ENCODE data around the gene PTPN22.

PTPN22 gene

DNA sequence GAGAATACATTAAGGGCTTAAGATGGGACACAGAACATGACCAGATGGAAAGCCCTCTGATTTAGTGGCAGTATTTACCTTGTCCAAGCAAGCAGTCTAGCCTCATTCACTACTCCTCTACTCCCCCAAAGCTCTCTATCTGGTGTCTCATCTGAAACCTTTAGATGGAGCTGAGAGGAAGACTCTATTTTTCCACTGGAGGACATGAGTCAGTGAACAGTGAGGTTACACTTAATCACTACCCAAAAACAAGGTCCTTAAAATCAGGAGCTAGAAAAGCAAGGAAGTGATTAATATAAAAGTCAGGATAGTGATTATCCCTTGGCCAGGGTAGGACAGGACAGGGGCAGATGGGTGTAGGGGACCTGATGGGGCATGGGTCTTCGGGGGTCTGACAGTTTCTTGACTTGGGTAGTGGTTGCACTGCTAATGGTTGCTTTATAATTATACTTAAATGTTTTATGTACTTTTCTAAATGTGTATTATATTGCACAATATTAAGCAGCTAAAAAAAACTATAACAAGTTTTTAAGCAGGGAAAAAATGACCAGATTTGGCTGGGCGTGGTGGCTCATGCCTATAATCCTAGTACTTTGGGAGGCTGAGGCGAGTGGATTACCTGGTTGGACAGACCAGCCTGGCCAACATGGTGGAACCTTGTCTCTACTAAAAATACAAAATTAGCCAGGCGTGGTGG lies 3.0 kb downstream of the PTPN22 start:
- Histone ChIP-seq H3K4ac (ENCODE audit: low read length) (no peak overlapping the region), H3K4me3 (ENCODE audit: low read length in 2 of 2) (no peak overlapping the region), H2BK5ac (ENCODE audit: low read length) (no peak overlapping the region), H4K8ac (ENCODE audit: low read depth, low read length) (no peak overlapping the region), H3K36me3 (replicated peaks in 1 of 2; ENCODE audit: control insufficient read depth in 2 of 2, insufficient read depth in 2 of 2, low read length in 2 of 2) (no peaks in the 10 kb centered on the region), H3K27ac (replicated peaks; ENCODE audit: low read length) (no peak overlapping the region), H2BK15ac (ENCODE audit: low read length) (no peak overlapping the region), H3K9ac (ENCODE audit: low read depth, low read length, poor library complexity) (no peak overlapping the region), H2AFZ (ENCODE audit: low read length) (no peak overlapping the region), H3K18ac (ENCODE audit: low read length) (no peak overlapping the region), H3K14ac (ENCODE audit: low read length) (no peak overlapping the region), H4K91ac (ENCODE audit: low read depth, low read length, poor library complexity) (no peak overlapping the region), H2BK120ac (ENCODE audit: low read depth, low read length) (no peak overlapping the region), H3K9me3 (replicated peaks in 1 of 2; ENCODE audit: control insufficient read depth in 2 of 2, insufficient read depth in 1 of 2, low read depth in 1 of 2, low read length in 2 of 2) (no peaks in the 10 kb centered on the region), H2AK5ac (ENCODE audit: low read depth, low read length) (no peak overlapping the region), H3K4me1 (ENCODE audit: control insufficient read depth in 2 of 2, insufficient read depth in 1 of 2, low read depth in 1 of 2, low read length in 2 of 2) (no peaks in the 10 kb centered on the region), H3K79me1 (ENCODE audit: low read depth, low read length) (no peaks in the 10 kb centered on the region), H3K23ac (ENCODE audit: low read depth, low read length, poor library complexity) (no peak overlapping the region), H2BK12ac (ENCODE audit: low read length) (no peak overlapping the region), H3K27me3 (ENCODE audit: control insufficient read depth in 3 of 3, insufficient read depth in 3 of 3, low read depth in 1 of 3, low read length in 3 of 3) (peaks cover 0 to 20% (median 0%) of the 10 kb centered on the region in 3 experiments), H3K4me2 (ENCODE audit: insufficient read depth, low read length, poor library complexity, severe bottlenecking) (no peak overlapping the region)
- DNase-seq (ENCODE audit: low spot score), result no peak
- no CpG with 5 or more reads among the region's 4 CpGs for WGBS, 2 donors (ENCODE audit: extremely low coverage in 2 of 2, insufficient read length in 2 of 2, insufficient replicate concordance in 1 of 2)

DNA sequence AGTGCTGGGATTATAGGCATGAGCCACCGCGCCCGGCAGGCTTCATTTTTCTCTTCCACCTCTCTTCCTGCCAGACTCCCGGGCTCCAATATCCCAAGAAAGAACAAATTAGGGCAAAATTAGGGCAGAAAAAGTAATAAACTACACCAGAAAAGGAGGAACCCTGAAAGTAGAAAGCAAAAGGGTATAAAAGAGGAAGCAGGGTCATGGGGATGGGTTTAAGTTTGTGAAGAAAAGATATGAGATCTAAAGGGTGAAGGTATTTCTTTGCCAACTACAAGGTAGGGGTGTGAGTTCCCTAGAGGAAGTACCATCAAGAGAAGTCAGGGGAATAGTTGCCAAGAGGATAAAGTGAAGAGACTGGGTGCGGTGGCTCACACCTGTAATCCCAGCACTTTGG lies 9.9 kb downstream of the PTPN22 start:
- no peaks in the 10 kb centered on the region for H3K79me1 ChIP-seq (ENCODE audit: low read depth, low read length)
- no peak overlapping the region for H2AK5ac ChIP-seq (ENCODE audit: low read depth, low read length)
- no peak overlapping the region for H3K18ac ChIP-seq (ENCODE audit: low read length)
- no peak overlapping the region for H4K8ac ChIP-seq (ENCODE audit: low read depth, low read length)
- H3K4me1 ChIP-seq (ENCODE audit: control insufficient read depth in 2 of 2, insufficient read depth in 1 of 2, low read depth in 1 of 2, low read length in 2 of 2), result no peaks in the 10 kb centered on the region
- no peaks in the 10 kb centered on the region for H3K36me3 ChIP-seq (replicated peaks in 1 of 2; ENCODE audit: control insufficient read depth in 2 of 2, insufficient read depth in 2 of 2, low read length in 2 of 2)
- H3K4me2 ChIP-seq (ENCODE audit: insufficient read depth, low read length, poor library complexity, severe bottlenecking), result no peak overlapping the region
- H3K4ac ChIP-seq (ENCODE audit: low read length), result no peak overlapping the region
- no peak overlapping the region for H3K27ac ChIP-seq (replicated peaks; ENCODE audit: low read length)
- H2BK15ac ChIP-seq (ENCODE audit: low read length), result no peak overlapping the region
- H2BK5ac ChIP-seq (ENCODE audit: low read length), result no peak overlapping the region
- H3K23ac ChIP-seq (ENCODE audit: low read depth, low read length, poor library complexity), result no peak overlapping the region
- no peak overlapping the region for H3K4me3 ChIP-seq (ENCODE audit: low read length in 2 of 2)
- no peak overlapping the region for H2AFZ ChIP-seq (ENCODE audit: low read length)
- no peak overlapping the region for H3K9ac ChIP-seq (ENCODE audit: low read depth, low read length, poor library complexity)
- H3K27me3 ChIP-seq (ENCODE audit: control insufficient read depth in 3 of 3, insufficient read depth in 3 of 3, low read depth in 1 of 3, low read length in 3 of 3), result no peaks in the 10 kb centered on the region
- no peak overlapping the region for H2BK12ac ChIP-seq (ENCODE audit: low read length)
- no peak overlapping the region for H3K14ac ChIP-seq (ENCODE audit: low read length)
- no peak for DNase-seq (ENCODE audit: low spot score)
- H4K91ac ChIP-seq (ENCODE audit: low read depth, low read length, poor library complexity), result no peak overlapping the region
- no peaks in the 10 kb centered on the region for H3K9me3 ChIP-seq (replicated peaks in 1 of 2; ENCODE audit: control insufficient read depth in 2 of 2, insufficient read depth in 1 of 2, low read depth in 1 of 2, low read length in 2 of 2)
- WGBS, 2 donors (ENCODE audit: extremely low coverage in 2 of 2, insufficient read length in 2 of 2, insufficient replicate concordance in 1 of 2), result no CpG with 5 or more reads among the region's 5 CpGs
- H2BK120ac ChIP-seq (ENCODE audit: low read depth, low read length), result no peak overlapping the region

DNA sequence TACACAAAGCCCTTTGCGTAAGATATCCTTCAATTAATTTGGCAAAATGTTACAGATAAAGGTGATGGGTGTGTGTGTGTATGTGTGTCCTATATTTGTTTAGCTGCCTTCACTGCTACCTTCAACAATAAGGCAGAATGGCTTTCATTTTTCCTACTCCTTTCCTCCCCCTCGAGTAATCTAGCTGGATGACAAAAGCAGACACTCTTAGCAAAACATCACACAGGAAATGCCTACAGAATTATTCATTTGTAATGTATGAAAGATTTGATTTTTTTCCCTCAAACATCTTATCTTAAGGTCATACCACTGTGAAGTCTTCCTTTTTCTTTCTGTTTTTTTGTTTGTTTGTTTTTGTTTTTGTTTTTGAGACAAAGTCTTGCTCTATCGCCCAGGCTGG lies 10.6 kb downstream of the PTPN22 start:
- Histone ChIP-seq H3K27me3 (ENCODE audit: control insufficient read depth in 3 of 3, insufficient read depth in 3 of 3, low read depth in 1 of 3, low read length in 3 of 3) (no peaks in the 10 kb centered on the region), H3K4me2 (ENCODE audit: insufficient read depth, low read length, poor library complexity, severe bottlenecking) (no peak overlapping the region), H4K8ac (ENCODE audit: low read depth, low read length) (no peak overlapping the region), H2BK5ac (ENCODE audit: low read length) (no peak overlapping the region), H2AFZ (ENCODE audit: low read length) (no peak overlapping the region), H2BK15ac (ENCODE audit: low read length) (no peak overlapping the region), H3K36me3 (replicated peaks in 1 of 2; ENCODE audit: control insufficient read depth in 2 of 2, insufficient read depth in 2 of 2, low read length in 2 of 2) (no peaks in the 10 kb centered on the region), H3K9me3 (replicated peaks in 1 of 2; ENCODE audit: control insufficient read depth in 2 of 2, insufficient read depth in 1 of 2, low read depth in 1 of 2, low read length in 2 of 2) (no peaks in the 10 kb centered on the region), H3K9ac (ENCODE audit: low read depth, low read length, poor library complexity) (no peak overlapping the region), H3K23ac (ENCODE audit: low read depth, low read length, poor library complexity) (no peak overlapping the region), H3K27ac (replicated peaks; ENCODE audit: low read length) (no peak overlapping the region), H3K4me3 (ENCODE audit: low read length in 2 of 2) (no peak overlapping the region), H2BK12ac (ENCODE audit: low read length) (no peak overlapping the region), H3K4ac (ENCODE audit: low read length) (no peak overlapping the region), H2BK120ac (ENCODE audit: low read depth, low read length) (no peak overlapping the region), H2AK5ac (ENCODE audit: low read depth, low read length) (no peak overlapping the region), H3K79me1 (ENCODE audit: low read depth, low read length) (no peaks in the 10 kb centered on the region), H3K4me1 (ENCODE audit: control insufficient read depth in 2 of 2, insufficient read depth in 1 of 2, low read depth in 1 of 2, low read length in 2 of 2) (no peaks in the 10 kb centered on the region), H3K14ac (ENCODE audit: low read length) (no peak overlapping the region), H4K91ac (ENCODE audit: low read depth, low read length, poor library complexity) (no peak overlapping the region), H3K18ac (ENCODE audit: low read length) (no peak overlapping the region)
- no peak for DNase-seq (ENCODE audit: low spot score)
- WGBS, 2 donors (ENCODE audit: extremely low coverage in 2 of 2, insufficient read length in 2 of 2, insufficient replicate concordance in 1 of 2), result no CpG with 5 or more reads among the region's 3 CpGs

DNA sequence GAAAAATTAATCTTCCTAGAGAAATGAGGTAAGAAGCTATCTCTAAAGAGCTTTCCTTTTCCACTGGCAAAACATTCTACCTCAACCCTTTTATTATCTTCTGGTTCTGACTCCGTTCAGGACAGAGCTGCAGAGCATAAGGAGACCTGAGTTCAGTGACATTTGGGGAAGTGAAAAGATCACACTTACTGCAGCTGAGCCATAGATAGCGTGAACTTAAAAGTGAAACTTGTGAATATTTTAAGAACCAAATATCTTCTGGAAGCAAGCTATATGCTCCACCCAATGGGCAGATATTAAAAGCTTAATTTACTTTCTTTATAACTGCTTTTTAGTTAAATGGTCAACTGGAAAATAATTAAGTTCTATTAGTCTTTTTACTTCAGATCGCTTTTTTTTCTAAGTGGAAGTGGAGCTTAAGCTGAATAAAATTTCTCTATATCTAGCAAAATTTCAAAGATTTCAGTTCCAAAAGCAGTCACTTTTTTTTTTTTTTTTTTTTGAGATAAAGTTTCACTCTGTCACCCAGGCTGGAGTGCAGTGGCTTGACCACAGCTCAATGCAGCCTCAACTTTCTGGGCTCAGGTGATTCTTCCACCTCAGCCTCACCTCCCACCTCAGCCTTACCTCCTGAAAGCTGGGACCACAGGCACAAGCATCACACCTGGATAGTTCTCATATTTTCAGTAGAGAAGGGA lies 11.9 kb downstream of the PTPN22 start:
- H3K9ac ChIP-seq (ENCODE audit: low read depth, low read length, poor library complexity), result no peak overlapping the region
- no peak overlapping the region for H2AK5ac ChIP-seq (ENCODE audit: low read depth, low read length)
- WGBS, 2 donors (ENCODE audit: extremely low coverage in 2 of 2, insufficient read length in 2 of 2, insufficient replicate concordance in 1 of 2), result no CpG with 5 or more reads among the region's 3 CpGs
- no peak overlapping the region for H4K8ac ChIP-seq (ENCODE audit: low read depth, low read length)
- H3K79me1 ChIP-seq (ENCODE audit: low read depth, low read length), result no peaks in the 10 kb centered on the region
- H2BK12ac ChIP-seq (ENCODE audit: low read length), result no peak overlapping the region
- H4K91ac ChIP-seq (ENCODE audit: low read depth, low read length, poor library complexity), result no peak overlapping the region
- no peak overlapping the region for H3K18ac ChIP-seq (ENCODE audit: low read length)
- H2BK120ac ChIP-seq (ENCODE audit: low read depth, low read length), result no peak overlapping the region
- no peak overlapping the region for H2BK15ac ChIP-seq (ENCODE audit: low read length)
- H3K27ac ChIP-seq (replicated peaks; ENCODE audit: low read length), result no peak overlapping the region
- H2AFZ ChIP-seq (ENCODE audit: low read length), result no peak overlapping the region
- no peak overlapping the region for H3K23ac ChIP-seq (ENCODE audit: low read depth, low read length, poor library complexity)
- no peak overlapping the region for H3K4ac ChIP-seq (ENCODE audit: low read length)
- no peak overlapping the region for H2BK5ac ChIP-seq (ENCODE audit: low read length)
- DNase-seq (ENCODE audit: low spot score), result no peak
- H3K4me3 ChIP-seq (ENCODE audit: low read length in 2 of 2), result no peak overlapping the region
- no peaks in the 10 kb centered on the region for H3K4me1 ChIP-seq (ENCODE audit: control insufficient read depth in 2 of 2, insufficient read depth in 1 of 2, low read depth in 1 of 2, low read length in 2 of 2)
- H3K14ac ChIP-seq (ENCODE audit: low read length), result no peak overlapping the region
- H3K9me3 ChIP-seq (replicated peaks in 1 of 2; ENCODE audit: control insufficient read depth in 2 of 2, insufficient read depth in 1 of 2, low read depth in 1 of 2, low read length in 2 of 2), result no peaks in the 10 kb centered on the region
- H3K27me3 ChIP-seq (ENCODE audit: control insufficient read depth in 3 of 3, insufficient read depth in 3 of 3, low read depth in 1 of 3, low read length in 3 of 3), result no peaks in the 10 kb centered on the region
- H3K4me2 ChIP-seq (ENCODE audit: insufficient read depth, low read length, poor library complexity, severe bottlenecking), result no peak overlapping the region
- H3K36me3 ChIP-seq (replicated peaks in 1 of 2; ENCODE audit: control insufficient read depth in 2 of 2, insufficient read depth in 2 of 2, low read length in 2 of 2), result no peaks in the 10 kb centered on the region

Measured in neuronal stem cell (in vitro differentiated cells).